Measurements from ENCODE around the gene TMEM171.

GRCh38 chr5:73143716-73144115 is 23.3 kb downstream of the TMEM171 start:
- TF ChIP-seq ZNF70 (CRISPR knock-in tag; IDR thresholded peaks at IDR 0.05) (no peak), ZFP30 (CRISPR knock-in tag; IDR thresholded peaks at IDR 0.05) (no peak), GLIS3 (CRISPR knock-in tag; IDR thresholded peaks at IDR 0.05) (no peak), RARB (CRISPR knock-in tag; IDR thresholded peaks at IDR 0.05) (no peak), ZFP3 (CRISPR knock-in tag; IDR thresholded peaks at IDR 0.05) (no peak), PATZ1 (CRISPR knock-in tag; IDR thresholded peaks at IDR 0.05; ENCODE audit: borderline replicate concordance) (no peak), CSDC2 (CRISPR knock-in tag; IDR thresholded peaks at IDR 0.05) (no peak), PPARA (CRISPR knock-in tag; IDR thresholded peaks at IDR 0.05; ENCODE audit: borderline replicate concordance) (no peak), TCF4 (CRISPR knock-in tag; IDR thresholded peaks at IDR 0.05; ENCODE audit: borderline replicate concordance) (no peak), CREB5 (CRISPR knock-in tag; IDR thresholded peaks at IDR 0.05; ENCODE audit: low read depth) (no peak), TOX (CRISPR knock-in tag; IDR thresholded peaks at IDR 0.05; ENCODE audit: borderline replicate concordance) (no peak), ESRRG (CRISPR knock-in tag; IDR thresholded peaks at IDR 0.05) (no peak), ARNTL (CRISPR knock-in tag; IDR thresholded peaks at IDR 0.05; ENCODE audit: borderline replicate concordance, low read depth) (no peak)
